Sigmoid colon (tissue), 7 donors: ENCODE results near the gene HMCN1. TPM values are rescaled to one million over a fixed set of nuclear protein-coding genes. Genes with fewer than 3 reads are reported as not detected.

Source experiments
- DNase-seq: peaks from one replicate; pipeline ENCODE4 v3.0.0-alpha.2; 2019
- H3K27ac ChIP-seq, 4 donors: fragments of 200-600 bp; sonication (generic); one replicate each; pipeline ENCODE4 v1.5.1; 2016 to 2019; ENCODE audit warnings: mild to moderate bottlenecking in 1 of 4
- H3K27me3 ChIP-seq, 3 donors: fragments of 200-600 bp; sonication (generic); one replicate each; pipeline ENCODE4 v1.5.1; 2019; ENCODE audit warnings: mild to moderate bottlenecking in 1 of 3
- H3K36me3 ChIP-seq, 4 donors: fragments of 200-600 bp; sonication (generic); one replicate each; pipeline ENCODE4 v1.5.1; 2016 to 2019
- H3K4me1 ChIP-seq, 4 donors: fragments of 200-600 bp; sonication (generic); one replicate each; pipeline ENCODE4 v1.5.1; 2017 to 2019
- H3K4me3 ChIP-seq, 4 donors: fragments of 200-600 bp; sonication (generic); one replicate each; pipeline ENCODE4 v1.5.1; 2017 to 2019; ENCODE audit warnings: mild to moderate bottlenecking in 2 of 4, moderate library complexity in 1 of 4
- H3K9me3 ChIP-seq, 4 donors: fragments of 200-600 bp in 3 of 4; sonication (generic) in 3 of 4; one replicate each; pipeline versions ENCODE4 v1.5.1 to v1.6.1; 2013 to 2019
- CTCF ChIP-seq, 4 experiments: fragments of 450-650 bp in 3 of 4; fragments of 200-600 bp in 1 of 4; IDR thresholded peaks; one replicate each; pipeline ENCODE4 v1.5.1; 2016 to 2019; ENCODE audit warnings: antibody characterized with exemption in 4 of 4, mild to moderate bottlenecking in 3 of 4, moderate library complexity in 2 of 4
- EP300 ChIP-seq, 4 donors: sonication (generic); formaldehyde crosslinking; IDR thresholded peaks; one replicate each; pipeline ENCODE4 v1.6.1; 2017; ENCODE audit warnings: antibody characterized with exemption in 4 of 4
- POLR2A ChIP-seq, 2 donors: fragments of 450-650 bp; IDR thresholded peaks; one replicate each; pipeline ENCODE4 v1.6.1; 2016; ENCODE audit warnings: antibody characterized with exemption in 2 of 2, mild to moderate bottlenecking in 2 of 2, moderate library complexity in 2 of 2
- POLR2AphosphoS5 ChIP-seq, 4 donors: sonication (generic); formaldehyde crosslinking; IDR thresholded peaks; one replicate each; pipeline ENCODE4 v1.6.1; 2017; ENCODE audit warnings: antibody characterized with exemption in 4 of 4
- WGBS, 2 donors: extraction: QIAGEN DNeasy Blood & Tissue Kit; methylation state at CpG; one replicate each; pipeline ENCODE4 v1.1.7; 2013; 5-methylcytosine and 5-hydroxymethylcytosine counted together
- intact Hi-C: fragments of 100-400 bp; cut with DNase I; formaldehyde crosslinking; loops from one replicate; pipeline ENCODE4 v1.15.1; 2023
- polyA plus RNA-seq, 3 donors: library from polyadenylated mRNA; stranded (reverse); fragments of 200-250 nt; gene quantifications; one replicate each; pipeline ENCODE4 v1.2.3, GENCODE V29; 2013
- total RNA-seq, 4 donors: library from RNA; depleted of rRNA; stranded (reverse); fragments of >200 nt; gene quantifications; one replicate each; pipeline ENCODE4 v1.1.0, GENCODE V29; 2016
- donor health status: healthy with polysubstance abuse.
- donor health status: Bipolar disorder and iron deficiency.
- donor health status: healthy.

Gene HMCN1
- total and polyA plus RNA-seq, 7 donors = under 0.01 to 22.7 (median 6.7) TPM

- H3K27me3 ChIP-seq = no peaks in the 10 kb centered on the region
These were observed 264.2 kb downstream of the HMCN1 start for GRCh38 chr1:185998391-185998790.

GRCh38 chr1:186002406-186002805, 268.2 kb downstream of the HMCN1 start:
- Histone ChIP-seq H3K27me3 (no peaks in the 10 kb centered on the region), H3K9me3 (no peaks in the 10 kb centered on the region), H3K4me1 (no peaks in the 10 kb centered on the region), H3K27ac (no peak overlapping the region), H3K36me3 (no peaks in the 10 kb centered on the region), H3K4me3 (no peak overlapping the region)
- TF ChIP-seq POLR2A (IDR thresholded peaks at IDR 0.05) = no peak
- no peak for TF ChIP-seq EP300 (IDR thresholded peaks at IDR 0.05)
- TF ChIP-seq POLR2AphosphoS5 (IDR thresholded peaks at IDR 0.05) = no peak
- no peak for TF ChIP-seq CTCF (IDR thresholded peaks at IDR 0.05)
- DNase-seq = no peak
- intact Hi-C loops = no loop called here
- WGBS, 2 donors = 83 to 91% methylated on average over 2 of the region's 2 CpGs

More at GRCh38 chr1:185998391-185998790, 264.2 kb downstream of the HMCN1 start:
- Histone ChIP-seq H3K9me3 (no peaks in the 10 kb centered on the region), H3K36me3 (no peaks in the 10 kb centered on the region), H3K27ac (no peak overlapping the region), H3K4me3 (no peak overlapping the region), H3K4me1 (no peaks in the 10 kb centered on the region)
- intact Hi-C loops = no loop called here
- DNase-seq = no peak
- WGBS, 2 donors = 61 to 85% methylated on average over 2 of the region's 2 CpGs
- TF ChIP-seq CTCF (IDR thresholded peaks at IDR 0.05) (no peak), POLR2AphosphoS5 (IDR thresholded peaks at IDR 0.05) (no peak), EP300 (IDR thresholded peaks at IDR 0.05) (no peak), POLR2A (IDR thresholded peaks at IDR 0.05) (no peak)

GRCh38 chr1:186009039-186009737, 275.0 kb downstream of the HMCN1 start:
- Histone ChIP-seq H3K4me3 (no peak overlapping the region), H3K9me3 (no peaks in the 10 kb centered on the region), H3K27ac (peak overlapping the region in 1 of 4 donors; percentile 45), H3K36me3 (no peaks in the 10 kb centered on the region), H3K27me3 (no peaks in the 10 kb centered on the region), H3K4me1 (peaks cover 0 to 7% (median 0%) of the 10 kb centered on the region in 4 donors)
- intact Hi-C loops = no loop called here
- WGBS, 2 donors = 43 to 86% methylated on average over 1 of the region's 1 CpG
- TF ChIP-seq EP300 (IDR thresholded peaks at IDR 0.05) = no peak
- no peak for TF ChIP-seq POLR2AphosphoS5 (IDR thresholded peaks at IDR 0.05)
- no peak for TF ChIP-seq CTCF (IDR thresholded peaks at IDR 0.05)
- TF ChIP-seq POLR2A (IDR thresholded peaks at IDR 0.05) = no peak
- DNase-seq = no peak

GRCh38 chr1:186014370-186015037, 280.3 kb downstream of the HMCN1 start:
- intact Hi-C loops = no loop called here
- H3K27ac ChIP-seq = no peak overlapping the region
- no peaks in the 10 kb centered on the region for H3K4me1 ChIP-seq
- TF ChIP-seq POLR2A (IDR thresholded peaks at IDR 0.05) (no peak), EP300 (IDR thresholded peaks at IDR 0.05) (no peak), CTCF (IDR thresholded peaks at IDR 0.05) (no peak), POLR2AphosphoS5 (IDR thresholded peaks at IDR 0.05) (no peak)
- H3K4me3 ChIP-seq = no peak overlapping the region
- no peaks in the 10 kb centered on the region for H3K27me3 ChIP-seq
- no peaks in the 10 kb centered on the region for H3K36me3 ChIP-seq
- H3K9me3 ChIP-seq = no peaks in the 10 kb centered on the region
- DNase-seq = no peak
